ENCODE data around the gene S100A11. TPM values are rescaled to one million over a fixed set of nuclear protein-coding genes. Genes with fewer than 3 reads are reported as not detected.

Gene S100A11
- total and polyA plus RNA-seq, 5 donors = 56.3 to 227 (median 124) TPM

DNA sequence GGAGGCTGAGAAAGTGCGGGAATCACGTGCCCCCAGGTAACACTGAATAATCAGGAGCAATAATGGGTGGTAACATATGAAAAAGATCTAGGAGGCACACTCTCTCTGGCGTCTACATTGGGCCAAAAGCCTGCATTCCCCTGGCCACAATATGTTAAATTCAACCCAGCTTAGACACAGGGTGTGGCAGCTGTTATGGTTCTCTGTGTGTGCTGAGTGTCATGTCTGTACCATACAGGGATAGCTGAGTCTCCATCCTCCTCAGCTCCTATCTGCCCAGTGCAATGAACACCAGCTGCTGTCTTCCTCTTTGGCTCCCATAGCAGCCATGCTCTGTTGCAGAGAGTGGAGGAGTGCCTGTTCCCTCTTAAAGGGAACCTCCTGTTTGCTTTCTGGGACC, 14.3 kb downstream of the S100A11 start:
- no peak for ATAC-seq
- Histone ChIP-seq H3K9me3 (ENCODE audit: control insufficient read depth, low read length) (no peaks in the 10 kb centered on the region), H3K27ac (ENCODE audit: low read length) (no peak overlapping the region), H3K4me3 (ENCODE audit: low read length) (no peak overlapping the region), H3K4me1 (ENCODE audit: control insufficient read depth, insufficient read depth, low read length) (no peaks in the 10 kb centered on the region), H3K27me3 (ENCODE audit: control insufficient read depth, insufficient read depth) (peaks cover 2% of the 10 kb centered on the region)
- DNase-seq = no peak
- intact Hi-C loops (cut with DNase I) = no loop called here
- WGBS = 76% methylated on average over 3 of the region's 3 CpGs

DNA sequence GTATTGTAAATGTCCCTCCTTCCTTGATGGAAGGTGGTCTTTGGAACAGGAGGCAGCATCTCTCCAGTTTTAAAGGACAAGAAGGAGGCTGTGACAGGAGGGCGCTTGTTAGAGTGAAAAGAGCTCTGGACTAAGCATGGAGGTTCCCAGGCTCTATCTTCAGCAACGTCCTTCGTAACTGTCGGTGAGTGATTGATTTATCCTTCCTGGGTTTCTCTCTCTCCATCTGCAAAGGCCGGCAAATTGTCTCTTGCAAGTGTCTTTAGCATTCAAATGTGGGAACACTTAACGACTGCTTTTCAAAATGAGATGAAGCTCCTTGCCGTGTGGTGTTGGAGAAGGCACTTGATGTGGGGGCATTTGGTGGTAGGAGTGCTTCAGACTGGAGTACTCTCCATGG, 15.2 kb downstream of the S100A11 start:
- H3K9me3 ChIP-seq (ENCODE audit: control insufficient read depth, low read length) = no peaks in the 10 kb centered on the region
- H3K27ac ChIP-seq (ENCODE audit: low read length) = no peak overlapping the region
- intact Hi-C loops (cut with DNase I) = no loop called here
- ATAC-seq (no peak), DNase-seq (no peak)
- H3K4me1 ChIP-seq (ENCODE audit: control insufficient read depth, insufficient read depth, low read length) = no peaks in the 10 kb centered on the region
- H3K27me3 ChIP-seq (ENCODE audit: control insufficient read depth, insufficient read depth) = peaks cover 2% of the 10 kb centered on the region
- H3K4me3 ChIP-seq (ENCODE audit: low read length) = no peak overlapping the region
- 81% methylated on average over 7 of the region's 7 CpGs for WGBS

DNA sequence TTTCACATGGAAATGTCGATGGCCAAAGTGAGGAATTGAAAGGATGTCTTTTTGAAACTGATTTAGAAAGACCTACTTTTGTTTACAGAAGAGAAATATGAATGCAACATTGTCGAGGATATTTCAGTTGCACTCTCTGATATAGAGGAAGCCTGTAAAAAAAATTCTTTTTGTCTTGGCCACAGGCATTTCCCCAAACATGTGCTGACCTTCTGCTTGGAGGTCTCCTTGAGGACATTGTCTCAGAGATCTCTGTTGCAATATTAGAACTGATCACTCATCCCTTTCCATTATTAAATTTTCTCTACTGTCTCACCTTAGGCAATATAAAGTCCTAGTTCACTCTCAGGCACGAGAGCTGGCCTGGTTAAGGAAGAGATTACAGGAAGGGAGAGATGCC, 16.0 kb downstream of the S100A11 start:
- WGBS = 59% methylated on average over 3 of the region's 3 CpGs
- ATAC-seq = no peak
- no peak overlapping the region for H3K27ac ChIP-seq (ENCODE audit: low read length)
- intact Hi-C loops (cut with DNase I) = no loop called here
- H3K4me1 ChIP-seq (ENCODE audit: control insufficient read depth, insufficient read depth, low read length) = no peaks in the 10 kb centered on the region
- H3K27me3 ChIP-seq (ENCODE audit: control insufficient read depth, insufficient read depth) = peaks cover 2% of the 10 kb centered on the region
- no peak for DNase-seq
- no peaks in the 10 kb centered on the region for H3K9me3 ChIP-seq (ENCODE audit: control insufficient read depth, low read length)
- H3K4me3 ChIP-seq (ENCODE audit: low read length) = no peak overlapping the region

DNA sequence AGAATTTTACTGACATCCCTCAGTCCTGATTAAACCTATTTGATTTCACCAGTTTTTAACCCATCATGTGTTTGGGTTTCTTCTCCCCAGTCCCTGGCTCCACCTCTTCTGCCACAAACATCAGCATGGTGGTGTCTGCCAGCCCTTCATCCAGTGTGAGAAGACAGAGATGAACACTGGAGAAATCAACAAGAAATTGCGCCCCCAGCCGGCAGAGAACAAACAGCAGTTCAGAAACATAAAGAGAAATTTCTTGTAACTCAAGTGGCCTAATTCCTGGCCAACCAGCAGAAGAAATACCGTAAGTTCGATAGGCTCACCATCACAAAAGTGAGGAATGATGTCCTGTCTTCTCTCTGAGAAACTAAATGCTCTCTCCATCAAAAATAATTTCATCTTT, 18.3 kb downstream of the S100A11 start:
- peaks cover 2% of the 10 kb centered on the region for H3K27me3 ChIP-seq (ENCODE audit: control insufficient read depth, insufficient read depth)
- 53% methylated on average over 4 of the region's 4 CpGs for WGBS
- no peak overlapping the region for H3K27ac ChIP-seq (ENCODE audit: low read length)
- no peaks in the 10 kb centered on the region for H3K4me1 ChIP-seq (ENCODE audit: control insufficient read depth, insufficient read depth, low read length)
- intact Hi-C loops (cut with DNase I) = no loop called here
- DNase-seq (no peak), ATAC-seq (no peak)
- H3K9me3 ChIP-seq (ENCODE audit: control insufficient read depth, low read length) = no peaks in the 10 kb centered on the region
- no peak overlapping the region for H3K4me3 ChIP-seq (ENCODE audit: low read length)

DNA sequence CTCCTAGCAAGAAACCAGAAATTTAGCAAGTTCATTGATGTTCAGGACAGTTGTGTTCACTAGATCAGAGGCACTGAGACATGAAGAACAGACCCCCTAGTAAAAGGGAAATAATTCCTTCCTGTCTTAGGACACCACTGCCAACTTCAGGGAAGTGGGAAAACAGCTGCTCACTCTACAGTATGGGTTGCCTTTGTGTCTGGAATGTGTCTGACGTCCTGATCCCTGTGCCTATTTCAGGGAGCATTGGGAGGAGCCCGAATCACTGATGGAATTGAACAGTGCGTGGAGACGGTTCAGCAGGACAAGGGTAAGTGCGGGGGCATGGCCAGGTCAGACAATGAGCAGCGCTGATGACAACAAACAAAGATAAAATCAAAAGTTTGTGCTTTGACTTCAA, 21.0 kb downstream of the S100A11 start:
- H3K9me3 ChIP-seq (ENCODE audit: control insufficient read depth, low read length) = no peaks in the 10 kb centered on the region
- H3K27me3 ChIP-seq (ENCODE audit: control insufficient read depth, insufficient read depth) = peaks cover 2% of the 10 kb centered on the region
- H3K4me1 ChIP-seq (ENCODE audit: control insufficient read depth, insufficient read depth, low read length) = no peaks in the 10 kb centered on the region
- WGBS = 44% methylated on average over 6 of the region's 6 CpGs
- no peak overlapping the region for H3K4me3 ChIP-seq (ENCODE audit: low read length)
- intact Hi-C loops (cut with DNase I) = no loop called here
- DNase-seq (no peak), ATAC-seq (no peak)
- no peak overlapping the region for H3K27ac ChIP-seq (ENCODE audit: low read length)

GRCh38 chr1:152014943-152015342, 21.9 kb downstream of the S100A11 start:
- no peak overlapping the region for H3K4me3 ChIP-seq (ENCODE audit: low read length)
- whole genome bisulfite sequencing = 90% methylated on average over 1 of the region's 1 CpG
- H3K27me3 ChIP-seq (ENCODE audit: control insufficient read depth, insufficient read depth) = peaks cover 2% of the 10 kb centered on the region
- ATAC-seq (no peak), DNase-seq (no peak)
- H3K27ac ChIP-seq (ENCODE audit: low read length) = no peak overlapping the region
- H3K4me1 ChIP-seq (ENCODE audit: control insufficient read depth, insufficient read depth, low read length) = no peaks in the 10 kb centered on the region
- no peaks in the 10 kb centered on the region for H3K9me3 ChIP-seq (ENCODE audit: control insufficient read depth, low read length)
- intact Hi-C loops (cut with DNase I) = no loop called here

DNA sequence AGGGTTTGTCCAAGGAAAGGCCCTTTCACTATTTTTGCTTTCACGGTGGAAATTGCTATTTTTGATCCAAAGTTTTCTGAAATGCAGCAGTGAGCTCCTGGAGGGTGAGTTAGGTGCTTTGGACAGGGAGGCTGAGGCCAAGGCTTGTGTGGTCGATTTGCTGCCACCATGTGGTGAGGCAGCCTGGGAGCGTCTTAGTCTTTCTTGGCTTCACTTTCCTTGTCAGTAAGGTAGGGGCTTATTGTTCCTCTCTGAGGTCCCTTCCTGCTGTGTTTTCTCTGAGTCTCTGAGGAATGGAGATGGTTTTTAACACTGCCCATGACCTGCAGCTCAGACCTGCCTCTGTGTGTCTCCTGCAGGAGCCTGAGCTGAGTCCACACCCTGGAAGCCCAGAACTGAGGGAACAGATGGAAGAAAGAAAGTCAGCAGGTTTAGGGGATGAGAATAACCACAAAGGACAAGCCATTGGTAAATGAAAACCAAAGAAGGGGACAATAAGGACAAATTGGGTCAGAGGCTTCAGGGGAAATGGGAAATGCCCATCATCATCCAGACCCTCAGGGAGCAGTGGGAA, 23.1 kb downstream of the S100A11 start:
- no peak for DNase-seq

DNA sequence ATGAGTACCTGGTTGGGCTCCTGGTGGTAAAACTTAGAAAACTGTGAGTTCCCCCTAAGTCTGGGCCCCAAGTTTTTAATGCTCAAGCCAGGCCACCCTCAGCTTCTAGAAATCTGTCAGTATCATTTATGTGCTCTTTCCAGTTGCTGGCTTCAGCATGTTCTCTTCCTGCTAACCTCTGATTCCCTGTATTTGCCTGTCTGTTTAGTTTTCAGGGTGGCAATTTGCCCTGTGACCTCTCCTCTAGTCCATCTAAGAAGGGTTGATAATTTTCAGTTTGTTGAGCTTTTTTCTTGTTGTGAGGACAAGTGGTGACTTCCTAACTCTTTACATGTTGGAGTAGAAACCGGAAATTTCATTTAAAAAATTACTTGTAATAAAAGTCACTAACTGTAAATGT, 27.1 kb downstream of the S100A11 start:
- Histone ChIP-seq H3K4me3 (ENCODE audit: low read length) (no peak overlapping the region), H3K4me1 (ENCODE audit: control insufficient read depth, insufficient read depth, low read length) (no peaks in the 10 kb centered on the region), H3K27me3 (ENCODE audit: control insufficient read depth, insufficient read depth) (no peaks in the 10 kb centered on the region), H3K9me3 (ENCODE audit: control insufficient read depth, low read length) (no peaks in the 10 kb centered on the region), H3K27ac (ENCODE audit: low read length) (no peak overlapping the region)
- DNase-seq = no peak
- ATAC-seq = no peak
- 92% methylated on average over 1 of the region's 1 CpG for WGBS
- intact Hi-C loops (cut with DNase I) = no loop called here

More for the DNA sequence above, 23.1 kb downstream of the S100A11 start:
- ATAC-seq = peak in 1 of 2 donors; percentile 47
- intact Hi-C loops (cut with DNase I) = no loop called here
- H3K27ac ChIP-seq (ENCODE audit: low read length) = no peak overlapping the region
- H3K4me3 ChIP-seq (ENCODE audit: low read length) = no peak overlapping the region
- H3K9me3 ChIP-seq (ENCODE audit: control insufficient read depth, low read length) = no peaks in the 10 kb centered on the region
- H3K4me1 ChIP-seq (ENCODE audit: control insufficient read depth, insufficient read depth, low read length) = no peaks in the 10 kb centered on the region
- 16% methylated on average over 3 of the region's 3 CpGs for WGBS
- peaks cover 2% of the 10 kb centered on the region for H3K27me3 ChIP-seq (ENCODE audit: control insufficient read depth, insufficient read depth)

DNA sequence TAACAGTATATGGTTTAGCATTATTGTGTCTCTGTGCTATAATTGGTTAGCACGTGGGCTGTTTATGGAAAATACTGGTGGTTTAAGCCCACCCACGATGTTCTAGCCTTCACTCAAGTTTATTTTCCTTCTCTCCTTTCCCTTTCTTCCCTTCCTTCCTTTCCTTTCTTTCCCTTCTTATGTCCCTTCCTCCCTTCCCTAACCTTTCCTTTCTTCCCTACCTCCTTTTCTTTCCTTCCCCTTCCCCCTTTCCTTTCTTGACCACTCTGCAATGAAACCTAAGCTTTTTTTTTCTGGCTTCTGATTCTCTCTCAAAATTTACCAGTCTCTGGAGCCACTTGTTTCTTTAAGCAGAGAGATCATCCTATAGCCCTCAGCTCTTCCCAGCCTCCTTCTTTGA, 29.8 kb downstream of the S100A11 start:
- Histone ChIP-seq H3K4me3 (ENCODE audit: low read length) (no peak overlapping the region), H3K4me1 (ENCODE audit: control insufficient read depth, insufficient read depth, low read length) (peaks cover 3% of the 10 kb centered on the region), H3K27ac (ENCODE audit: low read length) (no peak overlapping the region), H3K27me3 (ENCODE audit: control insufficient read depth, insufficient read depth) (no peaks in the 10 kb centered on the region), H3K9me3 (ENCODE audit: control insufficient read depth, low read length) (no peaks in the 10 kb centered on the region)
- WGBS = 51% methylated on average over 2 of the region's 2 CpGs
- ATAC-seq = no peak
- DNase-seq = no peak
- intact Hi-C loops (cut with DNase I) = no loop called here

GRCh38 chr1:152005360-152005912, 31.4 kb downstream of the S100A11 start:
- Histone ChIP-seq H3K27ac (ENCODE audit: low read length) (no peak overlapping the region), H3K27me3 (ENCODE audit: control insufficient read depth, insufficient read depth) (no peaks in the 10 kb centered on the region), H3K4me1 (ENCODE audit: control insufficient read depth, insufficient read depth, low read length) (peaks cover 3% of the 10 kb centered on the region), H3K4me3 (ENCODE audit: low read length) (no peak overlapping the region), H3K9me3 (ENCODE audit: control insufficient read depth, low read length) (no peaks in the 10 kb centered on the region)
- 62% methylated on average over 4 of the region's 4 CpGs for WGBS
- intact Hi-C loops (cut with DNase I) = no loop called here
- DNase-seq = no peak
- ATAC-seq = no peak

DNA sequence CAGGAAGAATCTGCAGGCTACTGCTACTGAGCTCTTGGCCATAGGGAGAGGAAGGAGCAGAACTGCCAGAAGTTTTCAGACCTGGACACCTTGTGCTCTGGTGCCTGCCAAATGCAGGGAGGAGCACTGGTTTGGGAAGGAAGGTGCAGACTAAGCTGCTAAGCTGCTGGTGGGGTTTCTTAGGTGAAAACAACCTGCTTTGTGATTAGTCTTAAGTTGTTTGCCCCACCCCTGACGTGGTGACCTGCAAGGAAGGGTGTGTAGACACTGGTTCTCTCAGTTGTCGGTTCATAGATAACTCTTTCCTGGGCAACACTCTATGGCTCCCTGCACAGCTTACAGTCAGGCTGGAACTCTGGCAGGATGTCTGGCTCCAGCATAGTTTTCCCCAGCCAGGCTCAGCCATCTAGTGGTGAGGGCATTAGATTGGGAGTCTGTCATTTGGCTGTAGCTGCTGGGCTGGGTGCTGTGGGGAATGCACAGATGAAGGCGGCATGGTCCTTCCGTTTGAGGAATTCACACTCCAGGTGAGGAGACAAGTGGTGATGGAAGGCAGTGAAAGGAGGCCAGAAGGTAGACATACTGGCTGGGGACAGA, 32.9 kb downstream of the S100A11 start:
- intact Hi-C loops (cut with DNase I) = loop anchor here in 1 of 4 donors (5.0 kb wide), 1 partner anchor 37 kb away; no protein-coding TSS in a partner anchor
- ATAC-seq (no peak), DNase-seq (no peak)
- Histone ChIP-seq H3K27me3 (ENCODE audit: control insufficient read depth, insufficient read depth) (no peaks in the 10 kb centered on the region), H3K4me3 (ENCODE audit: low read length) (no peak overlapping the region), H3K4me1 (ENCODE audit: control insufficient read depth, insufficient read depth, low read length) (peaks cover 3% of the 10 kb centered on the region), H3K27ac (ENCODE audit: low read length) (no peak overlapping the region), H3K9me3 (ENCODE audit: control insufficient read depth, low read length) (no peaks in the 10 kb centered on the region)
- WGBS = 52% methylated on average over 4 of the region's 4 CpGs
